AG04449 (cell line): Measurements from ENCODE around the gene CBX8.

Experiments
- CTCF ChIA-PET: fragments of 350-600 bp; formaldehyde crosslinking; extraction: SDS; loops from one replicate; lab custom pipeline; 2021; ENCODE audit warnings: antibody characterized with exemption; lab: Yijun Ruan, JAX
- POLR2A ChIA-PET: fragments of 400-600, 350-600 bp; formaldehyde crosslinking; extraction: SDS; loops from one replicate; lab custom pipeline; 2020; ENCODE audit warnings: antibody characterized with exemption, inconsistent platforms; lab: Yijun Ruan, JAX
- DNase-seq: peaks from one replicate; pipeline ENCODE4 v3.0.0-alpha.2; 2010; ENCODE audit warnings: low read depth, low spot score
- H3K4me3 ChIP-seq: 2 replicates; pipeline ENCODE4 v1.5.1; 2011; ENCODE audit warnings: low read depth, mild to moderate bottlenecking, control low read depth, low read length
- CTCF ChIP-seq: IDR thresholded peaks from one replicate; pipeline ENCODE4 v1.5.1; 2011; ENCODE audit warnings: mild to moderate bottlenecking, moderate library complexity, low read length, control low read depth, inconsistent platforms; ENCODE audit not compliant: insufficient read depth; ENCODE audit errors: missing control alignments

The CBX8 gene

GRCh38 chr17:79754370-79754769 is 42.5 kb downstream of the CBX8 start:
- ChIA-PET CTCF (interaction anchor here (0.9 to 2.2 kb wide), 2 partner anchors 8 to 13 kb away, joined by 3 to 9 read pairs; no protein-coding TSS in a partner anchor), POLR2A (no interaction called here)

GRCh38 chr17:79752175-79752574 is 44.7 kb downstream of the CBX8 start:
- POLR2A ChIA-PET, result no interaction called here
- CTCF ChIA-PET, result interaction anchor here (0.6 to 1.7 kb wide), 3 partner anchors 9 to 18 kb away, joined by 4 to 9 read pairs (median 4); no protein-coding TSS in a partner anchor
- no peak overlapping the region for H3K4me3 ChIP-seq
- DNase-seq, result no peak
- no peak for TF ChIP-seq CTCF

More at GRCh38 chr17:79754370-79754769, 42.5 kb downstream of the CBX8 start:
- TF ChIP-seq CTCF, result no peak
- DNase-seq, result no peak
- no peak overlapping the region for H3K4me3 ChIP-seq

- POLR2A ChIA-PET, result no interaction called here
- CTCF ChIA-PET, result interaction anchor here (0.6 to 1.7 kb wide), 2 partner anchors 7 to 16 kb away, joined by 3 to 9 read pairs; no protein-coding TSS in a partner anchor
- TF ChIP-seq CTCF, result no peak
- no peak for DNase-seq
- H3K4me3 ChIP-seq, result no peak overlapping the region
Measured at GRCh38 chr17:79750650-79751545, 46.0 kb downstream of the CBX8 start.

GRCh38 chr17:79749958-79750357 is 46.9 kb downstream of the CBX8 start:
- no peak for TF ChIP-seq CTCF
- CTCF ChIA-PET, result interaction anchor here (0.6 to 1.2 kb wide), 4 partner anchors 9 to 256 kb away, joined by 3 to 6 read pairs (median 4); partner anchors contain the start of gene CBX4
- no peak for DNase-seq
- POLR2A ChIA-PET, result interaction anchor here (0.6 kb wide), 1 partner anchor 240 kb away, joined by 3 read pairs; no protein-coding TSS in a partner anchor
- H3K4me3 ChIP-seq, result no peak overlapping the region

GRCh38 chr17:79749156-79749815 is 47.6 kb downstream of the CBX8 start:
- peak; percentile 34 for DNase-seq
- ChIA-PET CTCF (interaction anchor here (0.9 to 1.2 kb wide), 3 partner anchors 8 to 257 kb away, joined by 3 to 6 read pairs (median 4); partner anchors contain the start of gene CBX4), POLR2A (interaction anchor here (0.6 kb wide), 1 partner anchor 240 kb away, joined by 3 read pairs; no protein-coding TSS in a partner anchor)
- no peak overlapping the region for H3K4me3 ChIP-seq
- no peak for TF ChIP-seq CTCF
